ENCODE data around the gene COL18A1.

Gene COL18A1

GRCh38 chr21:45387506-45387905 lies 17.5 kb upstream of the COL18A1 start:
- no peak for TF ChIP-seq CTCF (conservative IDR thresholded peaks at IDR 0.05; ENCODE audit: control insufficient read depth, insufficient read depth, low read depth, low read length)
- DNase-seq (ENCODE audit: low read depth): no peak
- no peak overlapping the region for H3K4me3 ChIP-seq (ENCODE audit: control insufficient read depth, low read depth, low read length)

GRCh38 chr21:45388011-45388521 lies 16.9 kb upstream of the COL18A1 start:
- DNase-seq (ENCODE audit: low read depth): no peak
- TF ChIP-seq CTCF (conservative IDR thresholded peaks at IDR 0.05; ENCODE audit: control insufficient read depth, insufficient read depth, low read depth, low read length): no peak
- H3K4me3 ChIP-seq (ENCODE audit: control insufficient read depth, low read depth, low read length): no peak overlapping the region

GRCh38 chr21:45388611-45389296 lies 16.2 kb upstream of the COL18A1 start:
- DNase-seq (ENCODE audit: low read depth): no peak
- no peak overlapping the region for H3K4me3 ChIP-seq (ENCODE audit: control insufficient read depth, low read depth, low read length)
- TF ChIP-seq CTCF (conservative IDR thresholded peaks at IDR 0.05; ENCODE audit: control insufficient read depth, insufficient read depth, low read depth, low read length): no peak

GRCh38 chr21:45390121-45390751 lies 14.7 kb upstream of the COL18A1 start:
- no peak for DNase-seq (ENCODE audit: low read depth)
- TF ChIP-seq CTCF (conservative IDR thresholded peaks at IDR 0.05; ENCODE audit: control insufficient read depth, insufficient read depth, low read depth, low read length): no peak
- H3K4me3 ChIP-seq (ENCODE audit: control insufficient read depth, low read depth, low read length): no peak overlapping the region

- no peak for DNase-seq (ENCODE audit: low read depth)
- no peak overlapping the region for H3K4me3 ChIP-seq (ENCODE audit: control insufficient read depth, low read depth, low read length)
- no peak for TF ChIP-seq CTCF (conservative IDR thresholded peaks at IDR 0.05; ENCODE audit: control insufficient read depth, insufficient read depth, low read depth, low read length)
Observed at GRCh38 chr21:45390831-45391742, 13.9 kb upstream of the COL18A1 start.

- TF ChIP-seq CTCF (conservative IDR thresholded peaks at IDR 0.05; ENCODE audit: control insufficient read depth, insufficient read depth, low read depth, low read length): no peak
- no peak for DNase-seq (ENCODE audit: low read depth)
- no peak overlapping the region for H3K4me3 ChIP-seq (ENCODE audit: control insufficient read depth, low read depth, low read length)
Observed at GRCh38 chr21:45391743-45392572, 13.0 kb upstream of the COL18A1 start.

Measured in fibroblast of mammary gland (primary cell).